ENCODE data around the gene SLC46A1.

DNA sequence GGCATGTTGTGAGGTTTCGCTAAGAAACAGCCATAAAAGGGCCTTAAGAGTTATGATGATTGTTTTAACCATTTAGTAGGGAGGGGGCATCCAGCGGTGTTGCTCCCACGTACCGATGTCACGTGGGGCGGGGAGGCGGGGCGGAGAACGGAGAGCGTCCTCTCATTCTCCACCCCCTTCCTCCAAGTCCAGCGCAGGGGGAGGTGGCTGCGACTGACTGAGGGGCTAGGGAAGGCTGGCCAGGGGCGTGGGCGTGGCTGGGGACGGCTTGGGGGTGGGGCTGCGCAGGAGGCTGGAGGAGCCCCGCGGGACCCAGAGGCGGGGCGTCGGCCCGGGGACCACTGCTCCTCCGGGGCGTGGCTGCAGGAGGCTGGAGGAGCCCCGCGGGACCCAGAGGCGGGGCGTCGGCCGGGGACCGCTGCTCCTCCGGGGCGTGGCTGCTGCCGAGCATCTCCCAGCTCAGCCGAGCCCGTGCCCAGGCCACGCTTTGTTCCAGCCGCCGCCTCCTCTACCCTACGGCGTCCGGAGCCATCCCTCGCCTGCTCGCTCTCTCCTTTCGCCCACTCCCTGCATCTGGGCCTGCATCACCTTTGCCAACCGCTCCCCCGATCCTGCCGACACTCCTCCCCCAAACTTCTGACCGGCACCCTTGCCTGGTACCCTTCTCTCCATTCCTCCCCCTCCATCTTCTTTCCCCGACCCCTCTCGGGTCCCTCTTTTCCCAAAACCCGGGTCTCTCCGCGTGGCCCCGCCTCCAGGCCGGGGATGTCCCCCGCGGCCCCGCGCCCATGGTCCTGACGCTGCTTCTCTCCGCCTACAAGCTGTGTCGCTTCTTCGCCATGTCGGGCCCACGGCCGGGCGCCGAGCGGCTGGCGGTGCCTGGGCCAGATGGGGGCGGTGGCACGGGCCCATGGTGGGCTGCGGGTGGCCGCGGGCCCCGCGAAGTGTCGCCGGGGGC is 34.5 kb downstream of the SLC46A1 start, which contains the start of gene SARM1:
- TF ChIP-seq, protein P1, sequence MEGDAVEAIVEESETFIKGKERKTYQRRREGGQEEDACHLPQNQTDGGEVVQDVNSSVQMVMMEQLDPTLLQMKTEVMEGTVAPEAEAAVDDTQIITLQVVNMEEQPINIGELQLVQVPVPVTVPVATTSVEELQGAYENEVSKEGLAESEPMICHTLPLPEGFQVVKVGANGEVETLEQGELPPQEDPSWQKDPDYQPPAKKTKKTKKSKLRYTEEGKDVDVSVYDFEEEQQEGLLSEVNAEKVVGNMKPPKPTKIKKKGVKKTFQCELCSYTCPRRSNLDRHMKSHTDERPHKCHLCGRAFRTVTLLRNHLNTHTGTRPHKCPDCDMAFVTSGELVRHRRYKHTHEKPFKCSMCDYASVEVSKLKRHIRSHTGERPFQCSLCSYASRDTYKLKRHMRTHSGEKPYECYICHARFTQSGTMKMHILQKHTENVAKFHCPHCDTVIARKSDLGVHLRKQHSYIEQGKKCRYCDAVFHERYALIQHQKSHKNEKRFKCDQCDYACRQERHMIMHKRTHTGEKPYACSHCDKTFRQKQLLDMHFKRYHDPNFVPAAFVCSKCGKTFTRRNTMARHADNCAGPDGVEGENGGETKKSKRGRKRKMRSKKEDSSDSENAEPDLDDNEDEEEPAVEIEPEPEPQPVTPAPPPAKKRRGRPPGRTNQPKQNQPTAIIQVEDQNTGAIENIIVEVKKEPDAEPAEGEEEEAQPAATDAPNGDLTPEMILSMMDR (IDR thresholded peaks at IDR 0.05; ENCODE audit: borderline replicate concordance, extremely low read depth, low read length, poor library complexity, severe bottlenecking) = no peak
- TF ChIP-seq EZH2 (IDR thresholded peaks at IDR 0.05; ENCODE audit: borderline replicate concordance, low read depth, low read length, severe bottlenecking) = no peak
